HT-29 (cell line): ENCODE measurements around the gene SPEM1. TPM values are rescaled to one million over a fixed set of nuclear protein-coding genes. Genes with fewer than 3 reads are reported as not detected.

Experiments
- DNase-seq: peaks from one replicate; pipeline ENCODE4 v3.0.0-alpha.2; 2015; ENCODE audit warnings: low spot score
- total RNA-seq: library from RNA; depleted of rRNA; stranded (reverse); fragments of >200 nt; shearing (Covaris generic); gene quantifications from 2 replicates; pipeline ENCODE4 v1.2.3, GENCODE V29; 2014; rRNA removed

The SPEM1 gene, protein sequence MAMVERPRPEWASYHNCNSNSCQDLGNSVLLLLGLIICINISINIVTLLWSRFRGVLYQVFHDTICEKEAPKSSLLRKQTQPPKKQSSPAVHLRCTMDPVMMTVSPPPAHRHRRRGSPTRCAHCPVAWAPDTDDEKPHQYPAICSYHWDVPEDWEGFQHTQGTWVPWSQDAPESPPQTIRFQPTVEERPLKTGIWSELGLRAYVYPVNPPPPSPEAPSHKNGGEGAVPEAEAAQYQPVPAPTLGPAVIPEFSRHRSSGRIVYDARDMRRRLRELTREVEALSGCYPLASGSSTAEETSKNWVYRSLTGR
- not detected in 2 replicates for total RNA-seq

GRCh38 chr17:7419819-7420610 lies at the start of gene SPEM1:
SPEM1 (plus strand) TSS chr17:7420324; CDS start chr17:7420385, 61 bp downstream.
- no peak for DNase-seq

DNA sequence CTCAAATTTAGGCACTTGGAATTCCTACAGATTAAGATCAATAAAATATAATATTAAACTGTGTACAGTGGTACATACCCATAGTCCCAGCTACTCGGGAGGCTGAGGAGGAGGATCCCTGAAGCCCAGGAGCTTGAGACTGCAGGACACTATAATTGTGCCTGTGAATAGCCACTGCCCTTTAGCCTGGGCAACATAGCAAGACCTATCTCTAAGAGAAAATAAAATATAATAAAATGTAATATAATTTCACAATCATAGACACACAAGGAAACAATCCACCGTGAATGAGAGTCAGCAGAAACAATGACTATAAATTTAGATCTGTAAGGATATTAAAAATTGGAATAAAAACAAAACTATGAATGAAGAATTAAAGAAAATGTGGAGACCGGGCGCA lies 49.3 kb upstream of the SPEM1 start:
- DNase-seq, result no peak

GRCh38 chr17:7374353-7374752 lies 45.8 kb upstream of the SPEM1 start:
- no peak for DNase-seq

DNA sequence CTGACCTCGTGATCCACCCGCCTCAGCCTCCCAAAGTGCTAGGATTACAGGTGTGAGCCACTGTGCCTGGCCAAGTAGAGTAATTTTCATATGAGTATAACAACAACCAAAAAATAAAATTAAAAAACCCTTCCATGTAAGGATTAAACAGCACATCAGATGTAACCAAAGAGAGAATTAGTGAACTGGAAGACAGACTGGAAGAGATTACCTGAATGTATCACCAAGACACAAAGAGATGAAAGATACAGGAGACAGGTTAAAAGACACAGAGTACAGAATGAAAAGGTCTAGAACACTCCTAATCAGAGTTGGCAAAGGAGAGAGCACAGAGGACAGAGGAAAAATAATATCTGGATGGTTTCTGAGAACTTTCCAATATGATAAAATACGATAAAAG lies 41.0 kb upstream of the SPEM1 start:
- DNase-seq, result no peak

GRCh38 chr17:7380321-7380720 lies 39.8 kb upstream of the SPEM1 start:
- peak; percentile 22 for DNase-seq

DNA sequence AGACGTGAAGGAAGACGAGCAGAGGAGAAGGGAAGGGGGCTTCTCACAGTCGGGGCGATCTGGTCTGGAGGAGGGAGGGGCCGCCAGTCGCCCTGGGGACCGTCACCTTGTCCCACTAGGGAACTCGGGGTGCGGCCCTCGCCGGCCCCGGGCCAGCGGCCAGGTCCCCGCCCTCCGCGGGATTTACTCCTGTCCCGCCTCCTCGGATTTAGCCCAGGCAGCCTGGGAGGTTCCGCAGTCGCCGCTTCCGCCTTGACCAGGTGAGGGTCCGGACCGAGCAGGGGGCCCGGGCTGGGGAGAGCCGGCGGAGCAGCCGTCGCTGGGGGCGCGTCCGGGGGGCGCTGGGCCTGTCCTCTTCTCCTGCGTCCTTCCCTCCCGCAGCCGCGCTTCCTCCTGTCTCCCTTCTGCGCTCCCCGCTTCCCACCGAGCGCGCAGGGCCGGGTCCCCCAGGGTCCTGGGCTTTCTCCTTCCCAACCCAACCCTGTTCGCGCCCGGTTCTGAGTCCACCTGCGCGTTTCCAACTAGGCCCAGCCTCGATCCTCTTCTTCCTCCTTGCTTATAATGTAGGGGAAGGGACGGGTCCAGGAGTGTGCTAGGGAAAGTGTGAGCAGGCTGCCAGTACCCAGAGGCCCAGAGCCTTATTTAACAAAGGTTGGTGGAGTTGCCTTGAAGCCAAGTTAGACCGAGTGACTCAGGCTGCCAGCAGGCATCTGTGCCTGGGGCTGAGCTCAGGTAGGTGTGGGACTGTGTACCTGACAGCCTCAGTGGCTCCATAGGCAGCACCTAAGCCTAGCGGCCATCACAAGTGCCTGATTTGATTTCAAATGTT lies 39.1 kb upstream of the SPEM1 start, which contains the start of gene TNK1:
Gene TNK1 (plus strand): TSS at position 235 of the 829 bp plus-strand sequence. CDS start 1,838 bp downstream, outside the sequence.
- DNase-seq, result peak; percentile 31

DNA sequence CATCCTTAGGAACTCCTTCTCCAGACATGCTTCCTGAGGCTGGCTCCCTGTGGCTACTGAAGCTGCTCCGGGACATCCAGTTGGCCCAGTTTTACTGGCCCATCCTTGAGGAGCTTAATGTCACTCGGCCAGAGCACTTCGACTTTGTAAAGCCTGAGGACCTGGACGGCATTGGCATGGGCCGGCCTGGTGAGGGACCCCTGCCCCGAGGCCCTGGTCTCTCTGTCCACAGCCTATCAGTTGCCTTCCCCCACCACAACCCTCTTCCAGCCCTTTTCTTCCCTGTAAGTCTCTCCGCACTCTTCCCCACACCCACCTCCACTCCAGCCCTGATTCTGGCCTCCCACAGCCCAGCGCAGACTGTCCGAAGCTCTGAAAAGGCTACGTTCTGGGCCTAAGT lies 37.2 kb upstream of the SPEM1 start:
- DNase-seq, result no peak

- DNase-seq, result no peak
These were observed 36.8 kb upstream of the SPEM1 start for GRCh38 chr17:7383371-7383741.

GRCh38 chr17:7383742-7384488 lies 36.2 kb upstream of the SPEM1 start:
- DNase-seq, result no peak

- DNase-seq, result no peak
These were observed 35.5 kb upstream of the SPEM1 start for GRCh38 chr17:7384489-7385081.

- no peak for DNase-seq
These were observed 31.3 kb upstream of the SPEM1 start for GRCh38 chr17:7388856-7389255.

DNA sequence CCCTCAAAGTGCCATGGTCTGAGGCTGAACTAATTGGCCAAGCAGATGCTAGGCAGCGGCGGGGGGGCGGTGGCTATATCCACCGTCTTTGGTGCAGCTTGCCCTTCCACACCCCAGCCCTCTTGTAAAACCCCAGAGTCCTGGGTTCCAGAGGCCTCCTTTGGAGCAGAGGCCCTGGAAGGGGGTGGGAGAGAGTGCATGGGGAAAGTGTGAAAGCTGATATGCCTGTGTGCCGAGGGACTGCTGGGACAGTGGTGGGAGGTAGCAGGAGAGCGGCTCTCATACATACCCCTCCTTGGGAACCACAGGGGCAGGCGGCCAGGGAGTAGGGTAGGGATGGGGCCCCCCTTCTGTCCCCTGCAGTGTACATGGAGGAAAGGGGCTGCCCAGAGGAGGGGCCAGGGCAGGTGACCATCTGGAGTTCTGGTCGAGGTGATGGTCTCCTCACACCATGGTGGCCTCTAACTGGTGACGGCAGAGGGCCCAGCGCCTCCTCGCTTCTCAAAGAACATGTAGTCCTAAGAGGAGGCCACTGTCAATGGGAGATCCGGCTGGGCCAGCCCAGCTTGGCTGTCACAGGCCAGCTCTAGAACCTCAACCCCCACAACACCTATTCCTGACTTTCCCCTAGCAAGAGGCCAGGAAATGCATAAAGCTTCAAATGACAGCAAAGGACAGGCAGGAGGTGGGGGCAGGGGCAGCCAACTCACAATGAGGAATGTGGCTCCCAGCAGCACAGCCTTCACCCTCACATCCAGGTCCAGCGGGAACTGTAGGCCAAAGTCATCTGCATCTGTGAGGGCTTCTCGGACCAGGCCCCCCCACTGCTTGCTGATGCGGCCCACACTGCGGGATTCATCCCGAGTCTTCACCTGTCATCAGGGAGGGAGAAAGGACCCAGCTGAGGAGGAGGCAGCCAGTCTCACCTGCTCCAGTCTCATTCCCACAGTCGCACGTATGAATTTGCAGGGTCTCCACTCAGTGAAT lies 29.9 kb upstream of the SPEM1 start:
- no peak for DNase-seq

GRCh38 chr17:7391307-7391706 lies 28.8 kb upstream of the SPEM1 start:
- DNase-seq, result no peak

DNA sequence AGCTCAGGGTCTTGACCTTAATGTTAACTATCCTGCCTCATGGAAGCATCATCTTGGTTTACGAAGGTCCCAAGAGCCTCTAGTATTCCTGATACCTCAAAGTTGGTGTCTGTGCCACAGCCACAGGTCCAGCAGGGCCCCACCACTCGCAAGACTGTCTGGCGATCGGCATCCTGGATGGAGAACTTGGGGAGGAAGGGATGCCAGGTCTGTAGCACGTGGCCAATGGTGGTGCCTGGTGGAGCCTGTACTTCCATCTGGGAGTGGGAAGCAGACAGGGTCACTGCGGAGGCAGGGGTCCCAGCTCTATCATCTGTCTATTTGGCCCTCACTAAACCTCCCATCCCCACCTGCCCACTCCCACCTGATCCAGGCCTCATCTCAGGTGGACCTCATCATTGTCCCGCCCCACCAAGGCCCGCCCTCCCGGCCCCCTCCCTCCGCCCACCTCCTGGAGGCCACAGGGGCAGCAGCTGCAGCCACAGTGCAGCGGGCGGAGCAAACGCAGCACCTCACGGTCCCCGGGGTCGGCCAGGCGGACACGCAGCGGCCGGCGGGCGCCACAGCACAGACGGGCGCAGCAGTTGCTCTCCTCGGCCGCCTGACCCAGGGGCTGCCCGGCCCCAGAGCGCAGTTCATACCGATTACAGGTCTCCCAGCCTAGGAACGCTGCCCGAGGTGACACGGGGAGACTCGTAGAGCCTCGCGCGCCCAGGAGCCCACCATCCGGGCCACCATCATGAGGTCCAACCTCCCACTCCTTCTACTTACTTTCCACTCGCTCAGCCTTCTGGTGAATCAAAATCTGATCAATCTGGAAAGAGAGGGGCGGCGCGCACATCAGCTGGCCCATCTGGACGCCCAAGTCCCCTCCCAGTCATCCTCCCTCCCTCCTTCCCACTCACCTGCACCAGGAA lies 27.2 kb upstream of the SPEM1 start:
- no peak for DNase-seq

GRCh38 chr17:7393613-7394451 lies 26.3 kb upstream of the SPEM1 start:
- peak; percentile 25 for DNase-seq

GRCh38 chr17:7394452-7395191 lies 25.5 kb upstream of the SPEM1 start, which contains the start of gene PLSCR3:
PLSCR3 (minus strand) TSS chr17:7394525; CDS start chr17:7394110, 415 bp downstream.
- peak; percentile 70 for DNase-seq

DNA sequence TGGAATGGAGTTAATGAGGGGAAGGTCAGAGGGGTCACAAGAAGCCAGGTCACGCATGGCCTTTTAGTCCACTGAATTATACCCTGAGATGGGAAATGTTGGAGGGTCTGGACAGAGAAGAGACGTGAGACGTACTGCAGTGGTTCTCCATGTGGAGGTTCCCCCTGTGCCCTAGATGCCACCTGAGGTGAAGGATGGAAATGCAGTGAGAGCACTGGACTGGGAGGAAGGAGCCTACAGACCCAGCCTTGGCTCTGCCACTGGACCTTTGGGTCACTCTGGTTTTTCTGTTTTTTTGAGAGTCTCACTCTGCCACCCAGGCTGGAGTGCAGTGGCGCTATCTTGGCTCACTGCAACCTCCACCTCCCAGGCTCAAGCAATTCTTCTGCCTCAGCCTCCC lies 24.0 kb upstream of the SPEM1 start:
- no peak for DNase-seq
